ENCODE measurements around the gene DENND1A. TPM values are rescaled to one million over a fixed set of nuclear protein-coding genes. Genes with fewer than 3 reads are reported as not detected.

DENND1A gene
- total and polyA plus RNA-seq, 2 experiments from 2014 or later = 13.1 to 28.7 TPM

GRCh38 chr9:123617952-123618678, 311.8 kb downstream of the DENND1A start:
- TF ChIP-seq CTCF (conservative IDR thresholded peaks at IDR 0.05; ENCODE audit: low read depth in 2 of 2) (no peak), STAT1 (IDR thresholded peaks at IDR 0.05; ENCODE audit: unreplicated experiment) (no peak), EZH2phosphoT487 (IDR thresholded peaks at IDR 0.05; ENCODE audit: unreplicated experiment) (no peak), CREB1 (CRISPR knock-in tag; IDR thresholded peaks at IDR 0.05; ENCODE audit: low read depth) (no peak), POLR2AphosphoS5 (IDR thresholded peaks at IDR 0.05; ENCODE audit: low read depth) (no peak), JUNB (IDR thresholded peaks at IDR 0.05; ENCODE audit: unreplicated experiment) (no peak), ZNF114 (CRISPR knock-in tag; IDR thresholded peaks at IDR 0.05) (no peak), NANOG (IDR thresholded peaks at IDR 0.05; ENCODE audit: borderline replicate concordance) (no peak), EZH2 (IDR thresholded peaks at IDR 0.05; ENCODE audit: low read depth, unreplicated experiment) (no peak), ZNF331 (CRISPR knock-in tag; IDR thresholded peaks at IDR 0.05; ENCODE audit: low read depth) (no peak)
- TF ChIP-seq, protein P1, sequence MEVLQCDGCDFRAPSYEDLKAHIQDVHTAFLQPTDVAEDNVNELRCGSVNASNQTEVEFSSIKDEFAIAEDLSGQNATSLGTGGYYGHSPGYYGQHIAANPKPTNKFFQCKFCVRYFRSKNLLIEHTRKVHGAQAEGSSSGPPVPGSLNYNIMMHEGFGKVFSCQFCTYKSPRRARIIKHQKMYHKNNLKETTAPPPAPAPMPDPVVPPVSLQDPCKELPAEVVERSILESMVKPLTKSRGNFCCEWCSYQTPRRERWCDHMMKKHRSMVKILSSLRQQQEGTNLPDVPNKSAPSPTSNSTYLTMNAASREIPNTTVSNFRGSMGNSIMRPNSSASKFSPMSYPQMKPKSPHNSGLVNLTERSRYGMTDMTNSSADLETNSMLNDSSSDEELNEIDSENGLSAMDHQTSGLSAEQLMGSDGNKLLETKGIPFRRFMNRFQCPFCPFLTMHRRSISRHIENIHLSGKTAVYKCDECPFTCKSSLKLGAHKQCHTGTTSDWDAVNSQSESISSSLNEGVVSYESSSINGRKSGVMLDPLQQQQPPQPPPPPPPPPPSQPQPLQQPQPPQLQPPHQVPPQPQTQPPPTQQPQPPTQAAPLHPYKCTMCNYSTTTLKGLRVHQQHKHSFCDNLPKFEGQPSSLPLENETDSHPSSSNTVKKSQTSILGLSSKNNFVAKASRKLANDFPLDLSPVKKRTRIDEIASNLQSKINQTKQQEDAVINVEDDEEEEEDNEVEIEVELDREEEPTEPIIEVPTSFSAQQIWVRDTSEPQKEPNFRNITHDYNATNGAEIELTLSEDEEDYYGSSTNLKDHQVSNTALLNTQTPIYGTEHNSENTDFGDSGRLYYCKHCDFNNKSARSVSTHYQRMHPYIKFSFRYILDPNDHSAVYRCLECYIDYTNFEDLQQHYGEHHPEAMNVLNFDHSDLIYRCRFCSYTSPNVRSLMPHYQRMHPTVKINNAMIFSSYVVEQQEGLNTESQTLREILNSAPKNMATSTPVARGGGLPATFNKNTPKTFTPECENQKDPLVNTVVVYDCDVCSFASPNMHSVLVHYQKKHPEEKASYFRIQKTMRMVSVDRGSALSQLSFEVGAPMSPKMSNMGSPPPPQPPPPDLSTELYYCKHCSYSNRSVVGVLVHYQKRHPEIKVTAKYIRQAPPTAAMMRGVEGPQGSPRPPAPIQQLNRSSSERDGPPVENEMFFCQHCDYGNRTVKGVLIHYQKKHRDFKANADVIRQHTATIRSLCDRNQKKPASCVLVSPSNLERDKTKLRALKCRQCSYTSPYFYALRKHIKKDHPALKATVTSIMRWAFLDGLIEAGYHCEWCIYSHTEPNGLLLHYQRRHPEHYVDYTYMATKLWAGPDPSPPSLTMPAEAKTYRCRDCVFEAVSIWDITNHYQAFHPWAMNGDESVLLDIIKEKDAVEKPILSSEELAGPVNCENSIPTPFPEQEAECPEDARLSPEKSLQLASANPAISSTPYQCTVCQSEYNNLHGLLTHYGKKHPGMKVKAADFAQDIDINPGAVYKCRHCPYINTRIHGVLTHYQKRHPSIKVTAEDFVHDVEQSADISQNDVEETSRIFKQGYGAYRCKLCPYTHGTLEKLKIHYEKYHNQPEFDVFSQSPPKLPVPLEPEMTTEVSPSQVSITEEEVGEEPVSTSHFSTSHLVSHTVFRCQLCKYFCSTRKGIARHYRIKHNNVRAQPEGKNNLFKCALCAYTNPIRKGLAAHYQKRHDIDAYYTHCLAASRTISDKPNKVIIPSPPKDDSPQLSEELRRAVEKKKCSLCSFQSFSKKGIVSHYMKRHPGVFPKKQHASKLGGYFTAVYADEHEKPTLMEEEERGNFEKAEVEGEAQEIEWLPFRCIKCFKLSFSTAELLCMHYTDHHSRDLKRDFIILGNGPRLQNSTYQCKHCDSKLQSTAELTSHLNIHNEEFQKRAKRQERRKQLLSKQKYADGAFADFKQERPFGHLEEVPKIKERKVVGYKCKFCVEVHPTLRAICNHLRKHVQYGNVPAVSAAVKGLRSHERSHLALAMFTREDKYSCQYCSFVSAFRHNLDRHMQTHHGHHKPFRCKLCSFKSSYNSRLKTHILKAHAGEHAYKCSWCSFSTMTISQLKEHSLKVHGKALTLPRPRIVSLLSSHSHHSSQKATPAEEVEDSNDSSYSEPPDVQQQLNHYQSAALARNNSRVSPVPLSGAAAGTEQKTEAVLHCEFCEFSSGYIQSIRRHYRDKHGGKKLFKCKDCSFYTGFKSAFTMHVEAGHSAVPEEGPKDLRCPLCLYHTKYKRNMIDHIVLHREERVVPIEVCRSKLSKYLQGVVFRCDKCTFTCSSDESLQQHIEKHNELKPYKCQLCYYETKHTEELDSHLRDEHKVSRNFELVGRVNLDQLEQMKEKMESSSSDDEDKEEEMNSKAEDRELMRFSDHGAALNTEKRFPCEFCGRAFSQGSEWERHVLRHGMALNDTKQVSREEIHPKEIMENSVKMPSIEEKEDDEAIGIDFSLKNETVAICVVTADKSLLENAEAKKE (CRISPR knock-in tag; IDR thresholded peaks at IDR 0.05) = no peak
- TF ChIP-seq, protein P2, sequence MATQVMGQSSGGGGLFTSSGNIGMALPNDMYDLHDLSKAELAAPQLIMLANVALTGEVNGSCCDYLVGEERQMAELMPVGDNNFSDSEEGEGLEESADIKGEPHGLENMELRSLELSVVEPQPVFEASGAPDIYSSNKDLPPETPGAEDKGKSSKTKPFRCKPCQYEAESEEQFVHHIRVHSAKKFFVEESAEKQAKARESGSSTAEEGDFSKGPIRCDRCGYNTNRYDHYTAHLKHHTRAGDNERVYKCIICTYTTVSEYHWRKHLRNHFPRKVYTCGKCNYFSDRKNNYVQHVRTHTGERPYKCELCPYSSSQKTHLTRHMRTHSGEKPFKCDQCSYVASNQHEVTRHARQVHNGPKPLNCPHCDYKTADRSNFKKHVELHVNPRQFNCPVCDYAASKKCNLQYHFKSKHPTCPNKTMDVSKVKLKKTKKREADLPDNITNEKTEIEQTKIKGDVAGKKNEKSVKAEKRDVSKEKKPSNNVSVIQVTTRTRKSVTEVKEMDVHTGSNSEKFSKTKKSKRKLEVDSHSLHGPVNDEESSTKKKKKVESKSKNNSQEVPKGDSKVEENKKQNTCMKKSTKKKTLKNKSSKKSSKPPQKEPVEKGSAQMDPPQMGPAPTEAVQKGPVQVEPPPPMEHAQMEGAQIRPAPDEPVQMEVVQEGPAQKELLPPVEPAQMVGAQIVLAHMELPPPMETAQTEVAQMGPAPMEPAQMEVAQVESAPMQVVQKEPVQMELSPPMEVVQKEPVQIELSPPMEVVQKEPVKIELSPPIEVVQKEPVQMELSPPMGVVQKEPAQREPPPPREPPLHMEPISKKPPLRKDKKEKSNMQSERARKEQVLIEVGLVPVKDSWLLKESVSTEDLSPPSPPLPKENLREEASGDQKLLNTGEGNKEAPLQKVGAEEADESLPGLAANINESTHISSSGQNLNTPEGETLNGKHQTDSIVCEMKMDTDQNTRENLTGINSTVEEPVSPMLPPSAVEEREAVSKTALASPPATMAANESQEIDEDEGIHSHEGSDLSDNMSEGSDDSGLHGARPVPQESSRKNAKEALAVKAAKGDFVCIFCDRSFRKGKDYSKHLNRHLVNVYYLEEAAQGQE (IDR thresholded peaks at IDR 0.05; ENCODE audit: unreplicated experiment) = no peak
- TF ChIP-seq, protein P3, sequence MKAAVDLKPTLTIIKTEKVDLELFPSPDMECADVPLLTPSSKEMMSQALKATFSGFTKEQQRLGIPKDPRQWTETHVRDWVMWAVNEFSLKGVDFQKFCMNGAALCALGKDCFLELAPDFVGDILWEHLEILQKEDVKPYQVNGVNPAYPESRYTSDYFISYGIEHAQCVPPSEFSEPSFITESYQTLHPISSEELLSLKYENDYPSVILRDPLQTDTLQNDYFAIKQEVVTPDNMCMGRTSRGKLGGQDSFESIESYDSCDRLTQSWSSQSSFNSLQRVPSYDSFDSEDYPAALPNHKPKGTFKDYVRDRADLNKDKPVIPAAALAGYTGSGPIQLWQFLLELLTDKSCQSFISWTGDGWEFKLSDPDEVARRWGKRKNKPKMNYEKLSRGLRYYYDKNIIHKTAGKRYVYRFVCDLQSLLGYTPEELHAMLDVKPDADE (IDR thresholded peaks at IDR 0.05) = no peak
- H3K36me3 Mint-ChIP-seq (ENCODE audit: low read depth) = no peaks in the 10 kb centered on the region
- H3K9me3 Mint-ChIP-seq = no peaks in the 10 kb centered on the region
- peaks cover 38% of the 10 kb centered on the region for H3K4me1 Mint-ChIP-seq
- Histone ChIP-seq H3K9me2 (ENCODE audit: insufficient read depth) (no peaks in the 10 kb centered on the region), H3K27ac (ENCODE audit: low read depth) (no peak overlapping the region), H3K4me1 (ENCODE audit: insufficient read depth) (peaks cover 16% of the 10 kb centered on the region), H3K4me2 (no peak overlapping the region), H3F3A (replicated peaks; ENCODE audit: low read depth) (no peaks in the 10 kb centered on the region), H3K27me3 (ENCODE audit: insufficient read depth) (no peaks in the 10 kb centered on the region), H2AFZ (no peak overlapping the region), H3K79me2 (replicated peaks; ENCODE audit: insufficient read depth) (no peaks in the 10 kb centered on the region), H3K36me3 (ENCODE audit: insufficient read depth) (no peaks in the 10 kb centered on the region), H3K4me3 (no peak overlapping the region), H4K20me1 (replicated peaks; ENCODE audit: insufficient read depth) (peaks cover 7% of the 10 kb centered on the region; the same call in 1 of the 2 replicates)
- H3K27ac Mint-ChIP-seq = no peak overlapping the region
- no peak overlapping the region for H3K4me3 Mint-ChIP-seq
- H3K27me3 Mint-ChIP-seq (ENCODE audit: insufficient read depth, low read depth, poor library complexity) = peaks cover 9% of the 10 kb centered on the region
- ATAC-seq = peak; percentile 20; the same call in 2 of the 3 replicates
- DNase-seq (ENCODE audit: low spot score) = no peak
